Activated CD8-positive, alpha-beta memory T cell treated with anti-CD3 and anti-CD28 coated beads, Interleukin-2, amount 10 ng/mL, durations not matched to agents 7 days and 5 days (primary cell): ENCODE data around the gene TRIM52. TPM values are rescaled to one million over a fixed set of nuclear protein-coding genes. Genes with fewer than 3 reads are reported as not detected.
A peak's percentile ranks its signal among the peaks of the same experiment; 100 is the strongest.

Source experiments
- ATAC-seq: fragments of 150-1000 bp; cut with Tn5 transposase; one replicate; pipeline ENCODE4 v1.10.0; 2021; ENCODE audit warnings: moderate library complexity
- CTCF ChIA-PET: fragments of 350-600 bp; sonication (Branson Sonifier 250); formaldehyde crosslinking; loops from one replicate; lab custom pipeline; 2021; ENCODE audit warnings: antibody characterized with exemption; lab: Charles Lee
- DNase-seq: peaks from one replicate; pipeline ENCODE4 v3.0.0-alpha.2; 2020
- H3K27ac Mint-ChIP-seq: one replicate; pipeline ENCODE4 v1.8.0; 2021; ENCODE audit warnings: mild to moderate bottlenecking, mixed read lengths
- H3K27me3 Mint-ChIP-seq: one replicate; pipeline ENCODE4 v1.8.0; 2021; ENCODE audit warnings: mixed read lengths
- H3K36me3 Mint-ChIP-seq: one replicate; pipeline ENCODE4 v1.8.0; 2021; ENCODE audit warnings: mild to moderate bottlenecking, mixed read lengths
- H3K4me1 Mint-ChIP-seq: one replicate; pipeline ENCODE4 v1.8.0; 2021; ENCODE audit warnings: mixed read lengths
- H3K4me3 Mint-ChIP-seq: one replicate; pipeline ENCODE4 v1.8.0; 2021; ENCODE audit warnings: mild to moderate bottlenecking, moderate library complexity, mixed read lengths
- H3K9me3 Mint-ChIP-seq: one replicate; pipeline ENCODE4 v1.8.0; 2022; ENCODE audit warnings: low read depth, mixed read lengths
- total RNA-seq, 2 experiments: library from RNA; stranded (reverse); gene quantifications; one replicate each; pipeline ENCODE4 v1.2.3, GENCODE V29; 2021

The TRIM52 gene
- total RNA-seq, 2 experiments from 2014 or later, result 20.0 to 26.2 TPM

DNA sequence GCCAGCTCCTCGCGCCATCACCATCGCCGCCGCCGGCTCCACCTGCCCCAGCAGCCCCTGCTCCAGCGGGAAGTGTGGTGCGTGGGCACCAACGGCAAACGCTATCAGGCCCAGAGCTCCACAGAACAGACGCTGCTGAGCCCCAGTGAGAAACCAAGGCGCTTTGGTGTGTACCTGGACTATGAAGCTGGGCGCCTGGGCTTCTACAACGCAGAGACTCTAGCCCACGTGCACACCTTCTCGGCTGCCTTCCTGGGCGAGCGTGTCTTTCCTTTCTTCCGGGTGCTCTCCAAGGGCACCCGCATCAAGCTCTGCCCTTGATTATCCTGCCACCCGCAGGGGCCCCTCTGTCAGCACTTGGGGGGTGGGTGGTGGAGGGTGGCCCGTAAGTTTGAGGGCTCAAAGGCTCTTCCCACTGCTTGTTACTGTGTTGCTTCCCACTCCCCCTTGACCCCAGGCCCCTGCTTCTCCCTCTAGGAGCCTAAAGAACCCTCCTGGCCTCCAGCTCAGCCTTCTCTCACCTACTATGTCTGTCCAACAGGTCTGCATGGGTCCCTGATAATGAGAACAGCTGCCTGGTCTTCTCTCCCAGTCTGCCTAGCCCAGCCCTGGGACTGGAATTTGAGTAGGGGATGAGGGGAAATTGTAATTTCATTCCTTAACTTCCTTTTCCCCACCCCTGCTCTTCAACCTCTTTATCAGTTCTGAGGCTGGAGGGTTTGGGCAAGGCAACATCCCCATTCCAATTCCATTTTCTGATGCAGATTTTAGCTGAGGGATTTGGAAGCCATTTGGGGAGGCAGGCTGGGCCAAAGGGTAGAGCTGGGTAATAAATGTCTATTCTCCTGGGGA, 26.3 kb downstream of the TRIM52 start:
- Mint-ChIP-seq H3K4me1 (peaks cover 26% of the 10 kb centered on the region), H3K27me3 (no peaks in the 10 kb centered on the region), H3K4me3 (no peak overlapping the region), H3K36me3 (peaks cover 59% of the 10 kb centered on the region), H3K27ac (no peak overlapping the region), H3K9me3 (no peaks in the 10 kb centered on the region)
- CTCF ChIA-PET, result interaction anchor here (0.8 to 1.4 kb wide), 5 partner anchors 9 to 14 kb away, joined by 3 to 6 read pairs (median 3); partner anchors contain the start of gene RACK1
- DNase-seq (no peak), ATAC-seq (no peak)

DNA sequence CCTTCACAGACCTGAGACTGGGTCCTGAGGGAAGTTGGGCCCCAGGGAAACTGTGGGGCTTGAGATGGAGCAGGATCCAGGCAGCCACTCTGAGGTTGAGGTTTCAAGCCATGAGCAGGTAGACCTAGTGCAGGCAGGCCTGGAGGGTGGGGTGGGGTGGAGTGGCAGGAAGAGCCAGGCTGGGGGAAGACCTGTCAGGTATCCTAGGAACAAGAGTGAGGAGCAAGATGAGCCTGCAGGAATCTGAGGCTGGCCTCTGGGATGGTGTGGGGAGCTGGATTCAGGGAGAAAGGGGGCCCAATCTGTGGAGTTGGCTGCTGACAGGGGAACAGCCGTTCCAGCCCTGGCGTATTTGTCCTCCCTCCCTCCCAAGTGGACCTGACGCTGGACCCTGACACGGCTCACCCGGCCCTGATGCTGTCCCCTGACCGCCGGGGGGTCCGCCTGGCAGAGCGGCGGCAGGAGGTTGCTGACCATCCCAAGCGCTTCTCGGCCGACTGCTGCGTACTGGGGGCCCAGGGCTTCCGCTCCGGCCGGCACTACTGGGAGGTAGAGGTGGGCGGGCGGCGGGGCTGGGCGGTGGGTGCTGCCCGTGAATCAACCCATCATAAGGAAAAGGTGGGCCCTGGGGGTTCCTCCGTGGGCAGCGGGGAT, 27.0 kb downstream of the TRIM52 start:
- CTCF ChIA-PET, result interaction anchor here (1.0 kb wide), 2 partner anchors 9 to 11 kb away, joined by 3 read pairs; no protein-coding TSS in a partner anchor
- no peak for ATAC-seq
- no peak overlapping the region for H3K27ac Mint-ChIP-seq

GRCh38 chr5:181233088-181233800, 27.7 kb downstream of the TRIM52 start:
- ATAC-seq (no peak), DNase-seq (no peak)
- Mint-ChIP-seq H3K36me3 (peaks cover 49% of the 10 kb centered on the region), H3K9me3 (no peaks in the 10 kb centered on the region), H3K27ac (peak overlapping the region; percentile 15), H3K4me1 (peaks cover 21% of the 10 kb centered on the region), H3K27me3 (no peaks in the 10 kb centered on the region), H3K4me3 (no peak overlapping the region)
- CTCF ChIA-PET, result no interaction called here

More for the DNA sequence above, 27.0 kb downstream of the TRIM52 start:
- H3K4me1 Mint-ChIP-seq, result peaks cover 26% of the 10 kb centered on the region
- H3K4me3 Mint-ChIP-seq, result no peak overlapping the region
- DNase-seq, result no peak
- H3K36me3 Mint-ChIP-seq, result peaks cover 55% of the 10 kb centered on the region
- no peaks in the 10 kb centered on the region for H3K9me3 Mint-ChIP-seq
- no peaks in the 10 kb centered on the region for H3K27me3 Mint-ChIP-seq

DNA sequence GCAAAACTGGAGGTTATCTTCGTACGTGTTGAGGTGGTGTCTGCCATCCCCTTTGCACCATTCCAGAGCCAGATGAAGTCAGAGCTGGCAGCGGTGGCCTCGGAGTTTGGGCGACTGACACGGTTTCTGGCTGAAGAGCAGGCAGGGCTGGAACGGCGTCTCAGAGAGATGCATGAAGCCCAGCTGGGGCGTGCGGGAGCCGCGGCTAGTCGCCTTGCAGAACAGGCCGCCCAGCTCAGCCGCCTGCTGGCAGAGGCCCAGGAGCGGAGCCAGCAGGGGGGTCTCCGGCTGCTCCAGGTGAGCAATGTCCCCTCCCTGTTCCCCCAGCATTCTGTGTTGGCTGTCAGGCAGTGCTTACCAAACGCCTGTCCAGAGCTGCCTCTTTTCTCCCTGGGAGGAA, 28.4 kb downstream of the TRIM52 start:
- Mint-ChIP-seq H3K4me1 (peaks cover 15% of the 10 kb centered on the region), H3K9me3 (no peaks in the 10 kb centered on the region), H3K27me3 (no peaks in the 10 kb centered on the region), H3K36me3 (peaks cover 42% of the 10 kb centered on the region), H3K27ac (no peak overlapping the region), H3K4me3 (no peak overlapping the region)
- DNase-seq (no peak), ATAC-seq (no peak)
- CTCF ChIA-PET, result interaction anchor here (0.6 kb wide), 1 partner anchor 566 kb away, joined by 3 read pairs; no protein-coding TSS in a partner anchor

DNA sequence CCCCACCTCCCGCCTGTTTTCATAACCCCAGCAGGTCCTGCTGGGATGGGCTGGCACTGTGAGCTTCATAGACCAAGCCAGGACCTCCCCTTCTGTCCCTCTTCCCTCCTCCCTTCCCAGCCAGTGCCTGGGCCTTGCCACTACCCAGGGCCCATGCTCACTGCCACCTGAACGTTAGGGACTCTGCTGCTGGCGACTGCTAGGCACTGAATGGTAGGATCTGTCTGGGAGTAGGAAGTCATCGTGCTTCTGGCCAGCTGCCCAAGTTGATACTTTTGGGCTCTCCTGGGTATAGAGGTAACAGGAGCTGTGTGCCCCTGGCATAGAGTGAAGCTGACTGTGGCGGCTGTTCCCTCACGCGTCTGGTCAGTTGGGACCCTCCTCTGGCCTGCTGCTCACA, 29.5 kb downstream of the TRIM52 start:
- H3K27ac Mint-ChIP-seq, result no peak overlapping the region
- peaks cover 34% of the 10 kb centered on the region for H3K36me3 Mint-ChIP-seq
- DNase-seq (no peak), ATAC-seq (no peak)
- peaks cover 19% of the 10 kb centered on the region for H3K4me1 Mint-ChIP-seq
- H3K4me3 Mint-ChIP-seq, result no peak overlapping the region
- H3K9me3 Mint-ChIP-seq, result no peaks in the 10 kb centered on the region
- H3K27me3 Mint-ChIP-seq, result no peaks in the 10 kb centered on the region
- CTCF ChIA-PET, result no interaction called here

DNA sequence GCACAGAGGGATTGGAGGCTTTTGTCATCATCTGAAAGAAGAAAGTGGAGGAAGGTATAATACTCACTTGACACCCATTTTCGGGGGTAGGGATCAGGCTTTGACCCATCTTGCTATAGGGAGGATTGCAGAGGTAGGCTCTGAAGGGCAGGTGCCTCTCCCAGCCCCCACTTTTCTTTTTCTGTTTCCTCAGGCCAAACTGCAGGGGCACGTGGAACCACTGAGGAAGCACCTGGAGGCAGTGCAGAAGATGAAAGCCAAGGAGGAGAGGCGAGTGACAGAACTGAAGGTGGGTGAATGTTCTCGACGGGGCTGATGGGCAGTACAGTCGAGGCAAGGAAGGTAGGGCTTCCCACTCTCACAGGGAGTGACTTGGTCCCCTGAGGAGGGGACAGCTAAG, 30.4 kb downstream of the TRIM52 start:
- CTCF ChIA-PET, result no interaction called here
- no peak overlapping the region for H3K4me3 Mint-ChIP-seq
- H3K36me3 Mint-ChIP-seq, result peaks cover 26% of the 10 kb centered on the region

DNA sequence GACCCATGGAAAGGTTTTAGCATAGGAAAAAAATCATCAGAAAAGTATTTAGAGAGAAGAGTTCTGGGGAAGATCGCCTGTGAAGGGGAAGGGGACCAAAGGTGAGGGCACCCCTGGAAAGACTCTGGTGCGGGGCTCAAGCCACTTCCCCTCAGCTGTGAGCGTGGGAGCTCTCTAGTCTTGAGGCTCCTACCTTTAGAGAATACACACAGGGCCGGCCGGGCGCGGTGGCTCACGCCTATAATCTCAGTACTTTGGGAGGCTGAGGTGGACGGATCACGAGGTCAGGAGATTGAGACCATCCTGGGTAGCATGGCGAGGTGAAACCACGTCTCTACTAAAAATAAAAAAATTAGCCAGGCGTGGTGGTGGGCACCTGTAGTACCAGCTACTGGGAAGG, 30.9 kb downstream of the TRIM52 start:
- ATAC-seq, result no peak
- H3K36me3 Mint-ChIP-seq, result peaks cover 21% of the 10 kb centered on the region
- H3K9me3 Mint-ChIP-seq, result no peaks in the 10 kb centered on the region
- CTCF ChIA-PET, result no interaction called here
- H3K4me1 Mint-ChIP-seq, result peaks cover 28% of the 10 kb centered on the region
- H3K4me3 Mint-ChIP-seq, result no peak overlapping the region
- no peaks in the 10 kb centered on the region for H3K27me3 Mint-ChIP-seq
- no peak for DNase-seq
- peak overlapping the region; percentile 12 for H3K27ac Mint-ChIP-seq

More for the DNA sequence above, 30.4 kb downstream of the TRIM52 start:
- H3K4me1 Mint-ChIP-seq, result peaks cover 23% of the 10 kb centered on the region
- no peaks in the 10 kb centered on the region for H3K27me3 Mint-ChIP-seq
- no peak for ATAC-seq
- DNase-seq, result no peak
- H3K9me3 Mint-ChIP-seq, result no peaks in the 10 kb centered on the region
- H3K27ac Mint-ChIP-seq, result peak overlapping the region; percentile 67

- ATAC-seq, result no peak
- no peaks in the 10 kb centered on the region for H3K9me3 Mint-ChIP-seq
- CTCF ChIA-PET, result interaction anchor here (0.9 to 6.2 kb wide), 7 partner anchors 10 to 40 kb away, joined by 3 to 54 read pairs (median 5); partner anchors contain the start of gene RACK1
- peaks cover 4% of the 10 kb centered on the region for H3K27me3 Mint-ChIP-seq
- H3K36me3 Mint-ChIP-seq, result peaks cover 13% of the 10 kb centered on the region
- H3K27ac Mint-ChIP-seq, result peak overlapping the region; percentile 99
- peak; percentile 73 for DNase-seq
- H3K4me3 Mint-ChIP-seq, result peak overlapping the region; percentile 89
- peaks cover 59% of the 10 kb centered on the region for H3K4me1 Mint-ChIP-seq
Measured at GRCh38 chr5:181224390-181225229, 36.3 kb downstream of the TRIM52 start.

- ATAC-seq (peak; percentile 8), DNase-seq (peak; percentile 80)
- Mint-ChIP-seq H3K27ac (peak overlapping the region; percentile 99), H3K36me3 (peaks cover 9% of the 10 kb centered on the region), H3K4me3 (peak overlapping the region; percentile 89), H3K9me3 (no peaks in the 10 kb centered on the region), H3K27me3 (peaks cover 4% of the 10 kb centered on the region), H3K4me1 (peaks cover 56% of the 10 kb centered on the region)
- CTCF ChIA-PET, result interaction anchor here (0.9 to 6.2 kb wide), 8 partner anchors 16 to 39 kb away, joined by 3 to 54 read pairs (median 8); partner anchors contain the start of genes RACK1 and TRIM7
Measured at GRCh38 chr5:181223729-181224389, 37.1 kb downstream of the TRIM52 start.

- CTCF ChIA-PET, result interaction anchor here (0.9 to 6.2 kb wide), 8 partner anchors 13 to 39 kb away, joined by 3 to 54 read pairs (median 8); partner anchors contain the start of genes RACK1 and TRIM7
- no peaks in the 10 kb centered on the region for H3K9me3 Mint-ChIP-seq
- H3K4me3 Mint-ChIP-seq, result peak within 1 kb of the TSS; percentile 89
- DNase-seq (peak; percentile 99), ATAC-seq (peak; percentile 65)
- peaks cover 5% of the 10 kb centered on the region for H3K27me3 Mint-ChIP-seq
- peaks cover 59% of the 10 kb centered on the region for H3K4me1 Mint-ChIP-seq
- H3K36me3 Mint-ChIP-seq, result peaks cover 9% of the 10 kb centered on the region
- peak within 1 kb of the TSS; percentile 99 for H3K27ac Mint-ChIP-seq
Measured at GRCh38 chr5:181223058-181223728, 37.8 kb downstream of the TRIM52 start, which contains the start of gene TRIM41. Gene TRIM41 (plus strand): TSS chr5:181223281. CDS start chr5:181224000, 719 bp downstream.

DNA sequence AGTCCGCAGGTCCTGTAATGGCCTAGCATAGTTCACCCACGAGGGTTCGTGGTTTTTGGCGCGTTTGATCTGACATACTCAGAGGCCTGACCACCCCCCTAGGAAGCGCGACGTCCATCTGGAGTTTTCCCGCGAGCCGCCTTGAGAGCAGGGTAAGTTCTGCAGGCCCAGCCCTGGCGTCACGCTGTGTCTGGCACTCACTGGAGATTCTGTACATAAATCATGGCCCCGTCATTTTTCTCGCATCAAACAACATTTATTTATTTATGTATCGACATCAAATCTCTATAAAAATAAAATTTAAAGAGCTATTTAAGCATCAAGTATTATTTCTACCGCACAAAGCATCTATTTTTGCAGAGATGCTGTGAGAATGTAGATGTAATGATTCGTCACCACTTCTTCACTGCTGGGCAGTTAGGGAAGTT, 38.3 kb downstream of the TRIM52 start:
- peak overlapping the region; percentile 89 for H3K4me3 Mint-ChIP-seq
- H3K4me1 Mint-ChIP-seq, result peaks cover 65% of the 10 kb centered on the region
- H3K9me3 Mint-ChIP-seq, result no peaks in the 10 kb centered on the region
- DNase-seq, result no peak
- H3K36me3 Mint-ChIP-seq, result peaks cover 11% of the 10 kb centered on the region
- ATAC-seq, result peak; percentile 3
- CTCF ChIA-PET, result interaction anchor here (0.7 to 6.2 kb wide), 8 partner anchors 12 to 39 kb away, joined by 3 to 54 read pairs (median 8); partner anchors contain the start of genes RACK1 and TRIM7
- peak overlapping the region; percentile 99 for H3K27ac Mint-ChIP-seq
- peaks cover 7% of the 10 kb centered on the region for H3K27me3 Mint-ChIP-seq
